ENCODE data around the gene NAA30.

GRCh38 chr14:57352396-57353170 lies 37.8 kb upstream of the NAA30 start:
- TF ChIP-seq EZH2 (IDR thresholded peaks at IDR 0.05) (no peak), POLR2AphosphoS5 (IDR thresholded peaks at IDR 0.05; ENCODE audit: borderline replicate concordance, low read depth, low read length) (no peak), FOXP2 (optimal IDR thresholded peaks at IDR 0.05; ENCODE audit: control extremely low read depth, extremely low read length, insufficient read depth) (no peak)

Measured in SK-N-MC (cell line).